Calu3 (cell line): ENCODE measurements around the gene CACNA2D3. TPM values are rescaled to one million over a fixed set of nuclear protein-coding genes. Genes with fewer than 3 reads are reported as not detected.

Experiments
- BruUV-seq: library from RNA; stranded (reverse); fragments of 400-500 nt; replicated peaks from 2 replicates; lab custom pipeline; 2021; lab: Mats Ljungman, UMichigan
- CTCF ChIA-PET: fragments of 300-600 bp; sonication (Branson Sonifier 250); formaldehyde crosslinking; loops from one replicate; lab custom pipeline; 2022; ENCODE audit warnings: antibody characterized with exemption; lab: Charles Lee
- DNase-seq: peaks from one replicate; pipeline ENCODE4 v3.0.0; 2022
- H3K27ac Mint-ChIP-seq: one replicate; pipeline ENCODE4 v1.8.0; 2022; ENCODE audit warnings: mixed read lengths; ENCODE audit not compliant: unreplicated experiment
- H3K27me3 Mint-ChIP-seq: one replicate; pipeline ENCODE4 v1.8.0; 2022; ENCODE audit warnings: mixed read lengths; ENCODE audit not compliant: unreplicated experiment
- H3K36me3 Mint-ChIP-seq: one replicate; pipeline ENCODE4 v1.8.0; 2022; ENCODE audit warnings: mild to moderate bottlenecking, moderate library complexity, mixed read lengths; ENCODE audit not compliant: insufficient read depth, unreplicated experiment
- H3K4me1 Mint-ChIP-seq: one replicate; pipeline ENCODE4 v1.8.0; 2022; ENCODE audit warnings: mild to moderate bottlenecking, low read depth, mixed read lengths; ENCODE audit not compliant: unreplicated experiment
- H3K4me3 Mint-ChIP-seq: one replicate; pipeline ENCODE4 v1.8.0; 2022; ENCODE audit warnings: mild to moderate bottlenecking, low read depth, moderate library complexity, mixed read lengths; ENCODE audit not compliant: unreplicated experiment
- H3K9me3 Mint-ChIP-seq: one replicate; pipeline ENCODE4 v1.8.0; 2022; ENCODE audit warnings: low read depth, mixed read lengths; ENCODE audit not compliant: unreplicated experiment
- CTCF ChIP-seq: fragments of 200-600 bp; IDR thresholded peaks from one replicate; pipeline ENCODE4 v1.8.0; 2022; ENCODE audit warnings: antibody characterized with exemption; ENCODE audit not compliant: unreplicated experiment
- intact Hi-C: fragments of 100-400 bp; cut with micrococcal nuclease; formaldehyde crosslinking; loops from one replicate; pipeline ENCODE4 v1.10.0; 2022; ENCODE audit not compliant: unreplicated experiment
- total RNA-seq: library from RNA; stranded (reverse); gene quantifications from 2 replicates; pipeline ENCODE4 v1.2.3, GENCODE V29; 2022

Gene CACNA2D3
- total RNA-seq, 1 experiment from 2014 or later = not detected

- DNase-seq = no peak
- no peak for TF ChIP-seq CTCF
- peaks cover 8% of the 10 kb centered on the region for H3K9me3 Mint-ChIP-seq
- H3K4me3 Mint-ChIP-seq = no peak overlapping the region
- no peaks in the 10 kb centered on the region for H3K36me3 Mint-ChIP-seq
- H3K27ac Mint-ChIP-seq = no peak overlapping the region
- no peaks in the 10 kb centered on the region for H3K4me1 Mint-ChIP-seq
- BruUV-seq = no TSS peak
- H3K27me3 Mint-ChIP-seq = no peaks in the 10 kb centered on the region
- CTCF ChIA-PET = no interaction called here
- intact Hi-C loops = no loop called here
Measured at GRCh38 chr3:54733106-54734006, 611.0 kb downstream of the CACNA2D3 start.

GRCh38 chr3:54736459-54736858, 614.1 kb downstream of the CACNA2D3 start:
- Mint-ChIP-seq H3K4me1 (no peaks in the 10 kb centered on the region), H3K36me3 (no peaks in the 10 kb centered on the region), H3K9me3 (peaks cover 9% of the 10 kb centered on the region), H3K27me3 (no peaks in the 10 kb centered on the region), H3K27ac (no peak overlapping the region), H3K4me3 (no peak overlapping the region)
- CTCF ChIA-PET = no interaction called here
- no peak for TF ChIP-seq CTCF
- DNase-seq = no peak
- no TSS peak for BruUV-seq
- intact Hi-C loops = no loop called here

- CTCF ChIA-PET = no interaction called here
- DNase-seq = no peak
- intact Hi-C loops = no loop called here
- TF ChIP-seq CTCF = no peak
- no peak overlapping the region for H3K27ac Mint-ChIP-seq
- H3K4me1 Mint-ChIP-seq = no peaks in the 10 kb centered on the region
- peaks cover 12% of the 10 kb centered on the region for H3K9me3 Mint-ChIP-seq
- no peaks in the 10 kb centered on the region for H3K36me3 Mint-ChIP-seq
- H3K27me3 Mint-ChIP-seq = no peaks in the 10 kb centered on the region
- BruUV-seq = no TSS peak
- no peak overlapping the region for H3K4me3 Mint-ChIP-seq
Measured at GRCh38 chr3:54743755-54744154, 621.4 kb downstream of the CACNA2D3 start.

GRCh38 chr3:54744291-54744690, 621.9 kb downstream of the CACNA2D3 start:
- no peak overlapping the region for H3K4me3 Mint-ChIP-seq
- intact Hi-C loops = no loop called here
- no peaks in the 10 kb centered on the region for H3K36me3 Mint-ChIP-seq
- TF ChIP-seq CTCF = no peak
- H3K9me3 Mint-ChIP-seq = peaks cover 12% of the 10 kb centered on the region
- no peaks in the 10 kb centered on the region for H3K27me3 Mint-ChIP-seq
- H3K4me1 Mint-ChIP-seq = no peaks in the 10 kb centered on the region
- DNase-seq = no peak
- no peak overlapping the region for H3K27ac Mint-ChIP-seq
- BruUV-seq = no TSS peak
- CTCF ChIA-PET = no interaction called here
